HepG2 (cell line): Measurements from ENCODE around the gene STARD13. TPM values are rescaled to one million over a fixed set of nuclear protein-coding genes. Genes with fewer than 3 reads are reported as not detected.

Experiments
- CTCF ChIP-seq: sonication (generic); formaldehyde crosslinking; IDR thresholded peaks from 2 replicates; pipeline ENCODE4 v1.5.0; 2020; ENCODE audit warnings: mild to moderate bottlenecking, missing genetic modification reagents, moderate library complexity
- HOMEZ ChIP-seq: IDR thresholded peaks from 2 replicates; pipeline ENCODE4 v1.6.1; 2016; ENCODE audit warnings: low read depth
- MAFF ChIP-seq: IDR thresholded peaks from 2 replicates; pipeline ENCODE4 v1.6.1; 2011; ENCODE audit warnings: low read depth, low read length, improper control_type of control experiment
- MED1 ChIP-seq: sonication (generic); formaldehyde crosslinking; IDR thresholded peaks from 2 replicates; pipeline ENCODE4 v1.4.0; 2020; ENCODE audit warnings: missing genetic modification reagents
- PBX3 ChIP-seq: sonication (generic); formaldehyde crosslinking; IDR thresholded peaks from 2 replicates; pipeline ENCODE4 v1.8.1; 2023; ENCODE audit warnings: missing genetic modification reagents, inconsistent platforms, borderline replicate concordance
- TFE3 ChIP-seq: IDR thresholded peaks from 2 replicates; pipeline ENCODE4 v1.6.1; 2016
- THAP9 ChIP-seq: sonication (generic); formaldehyde crosslinking; IDR thresholded peaks from 2 replicates; pipeline ENCODE4; 2020; ENCODE audit warnings: missing genetic modification reagents, mild to moderate bottlenecking, borderline replicate concordance
- YY1 ChIP-seq: IDR thresholded peaks from 2 replicates; pipeline ENCODE4 v1.6.1; 2011; ENCODE audit warnings: low read length, low read depth, moderate library complexity, mild to moderate bottlenecking; ENCODE audit not compliant: insufficient read depth, insufficient replicate concordance
- ZBTB21 ChIP-seq: sonication (generic); formaldehyde crosslinking; IDR thresholded peaks from 2 replicates; pipeline ENCODE4 v1.4.0; 2020; ENCODE audit warnings: missing genetic modification reagents
- ZNF550 ChIP-seq: sonication (generic); formaldehyde crosslinking; IDR thresholded peaks from 2 replicates; pipeline ENCODE4 v1.4.0; 2020; ENCODE audit warnings: mild to moderate bottlenecking, missing genetic modification reagents, borderline replicate concordance
- ZNF557 ChIP-seq: sonication (generic); formaldehyde crosslinking; IDR thresholded peaks from 2 replicates; pipeline ENCODE4 v1.4.0; 2020; ENCODE audit warnings: missing genetic modification reagents
- ZNF687 ChIP-seq: sonication (generic); formaldehyde crosslinking; IDR thresholded peaks from 2 replicates; pipeline ENCODE4 v1.5.1; 2020; ENCODE audit warnings: mild to moderate bottlenecking, missing genetic modification reagents, moderate library complexity
- ZNF770 ChIP-seq: sonication (generic); formaldehyde crosslinking; IDR thresholded peaks from 2 replicates; pipeline ENCODE4 v1.5.0; 2020; ENCODE audit warnings: mild to moderate bottlenecking, missing genetic modification reagents
- polyA plus RNA-seq, 8 experiments: library from polyadenylated mRNA; depleted of rRNA in 3 of 8; stranded (reverse) in 7 of 8; unstranded in 1 of 8; fragments of >200 nt; fragmentation: Illumina TruSeq in 4 of 8; extraction: Trizol in 4 of 8; gene quantifications; 2 replicates each; pipeline versions ENCODE4 v1.2.1 to v1.2.3, GENCODE V29; 2011 to 2016; ENCODE audit warnings: low read depth in 4 of 8, missing spikeins in 1 of 8, mixed read lengths in 1 of 8; ENCODE audit not compliant: insufficient read depth in 1 of 8
- total RNA-seq, 5 experiments: library from RNA; depleted of rRNA; stranded (reverse); fragments of >200 nt; fragmentation: Illumina TruSeq; extraction: Trizol; gene quantifications; 2 replicates each; pipeline ENCODE4 v1.2.3, GENCODE V29; 2016; ENCODE audit warnings: low read depth in 1 of 5

The STARD13 gene
- total and polyA plus RNA-seq, 2 of the 13 experiments (the other 11 are each of a cell fraction or from before 2014, with no cell fraction given) = 12.8 to 14.3 TPM

- TF ChIP-seq ZNF770 (0 out of 2 replicates have a peak, but pooled peaks have one; percentile 16), MAFF (peak; percentile 28; the same call in 1 of the 2 replicates), ZNF687 (CRISPR knock-in tag) (peak; percentile 84), TFE3 (no peak), YY1 (no peak), ZNF550 (CRISPR knock-in tag) (no peak), HOMEZ (CRISPR knock-in tag) (peak; percentile 54), PBX3 (no peak), ZNF557 (no peak), CTCF (peak; percentile 54), THAP9 (no peak), ZBTB21 (CRISPR knock-in tag) (no peak), MED1 (CRISPR knock-in tag) (peak; percentile 62)
These were observed 23.5 kb downstream of the STARD13 start (continued) for GRCh38 chr13:33262062-33262487.
